Neural progenitor cell (in vitro differentiated cells): ENCODE data around the gene TMEM273. TPM values are rescaled to one million over a fixed set of nuclear protein-coding genes. Genes with fewer than 3 reads are reported as not detected.

ENCODE experiments used
- DNase-seq: peaks from one replicate; pipeline ENCODE4 v3.0.0-alpha.2; 2016; ENCODE audit warnings: low spot score
- H2AFZ ChIP-seq: fragments of 200-600 bp; sonication (generic); replicated peaks from 2 replicates; pipeline ENCODE4 v1.6.1; 2016; ENCODE audit warnings: antibody characterized with exemption
- H3F3A ChIP-seq: fragments of 200-600 bp; sonication (generic); 2 replicates; pipeline ENCODE4 v1.6.1; 2016; ENCODE audit warnings: antibody characterized with exemption, low read depth
- H3K27ac ChIP-seq: fragments of 200-600 bp; sonication (generic); 2 replicates; pipeline ENCODE4 v1.5.1; 2016; ENCODE audit warnings: mild to moderate bottlenecking
- H3K27me3 ChIP-seq: fragments of 200-600 bp; sonication (generic); 2 replicates; pipeline ENCODE4 v1.6.1; 2016; ENCODE audit warnings: mild to moderate bottlenecking, moderate library complexity
- H3K36me3 ChIP-seq: fragments of 200-600 bp; sonication (generic); 2 replicates; pipeline ENCODE4 v1.5.1; 2016
- H3K4me1 ChIP-seq: fragments of 200-600 bp; sonication (generic); 2 replicates; pipeline ENCODE4 v1.6.1; 2016; ENCODE audit warnings: mixed run types
- H3K4me2 ChIP-seq: fragments of 200-600 bp; sonication (generic); 2 replicates; pipeline ENCODE4 v1.6.1; 2016
- H3K4me3 ChIP-seq: fragments of 200-600 bp; sonication (generic); 2 replicates; pipeline ENCODE4 v1.5.1; 2016
- H3K79me2 ChIP-seq: fragments of 200-600 bp; sonication (generic); 2 replicates; pipeline ENCODE4 v1.6.1; 2016; ENCODE audit warnings: low read depth
- H3K9ac ChIP-seq: fragments of 200-600 bp; sonication (generic); 2 replicates; pipeline ENCODE4 v1.6.1; 2016
- H3K9me3 ChIP-seq: fragments of 200-600 bp; sonication (generic); 2 replicates; pipeline ENCODE4 v1.5.1; 2016; ENCODE audit warnings: low read depth
- H4K20me1 ChIP-seq: fragments of 200-600 bp; sonication (generic); 2 replicates; pipeline ENCODE4 v1.6.1; 2016; ENCODE audit warnings: low read depth
- H3K27ac Mint-ChIP-seq: 3 replicates; pipeline ENCODE4 v1.8.0; 2021; ENCODE audit warnings: mixed read lengths
- H3K27me3 Mint-ChIP-seq: 2 replicates; pipeline ENCODE4 v1.8.0; 2022; ENCODE audit warnings: low read depth, mild to moderate bottlenecking, inconsistent platforms, moderate library complexity, mixed read lengths; ENCODE audit not compliant: insufficient read depth
- H3K36me3 Mint-ChIP-seq: 3 replicates; pipeline ENCODE4 v1.8.0; 2021; ENCODE audit warnings: mixed read lengths
- H3K4me1 Mint-ChIP-seq: 3 replicates; pipeline ENCODE4 v1.8.0; 2021; ENCODE audit warnings: mixed read lengths
- H3K4me3 Mint-ChIP-seq: 3 replicates; pipeline ENCODE4 v1.8.0; 2021; ENCODE audit warnings: mild to moderate bottlenecking, moderate library complexity, mixed read lengths
- H3K9me3 Mint-ChIP-seq: 3 replicates; pipeline ENCODE4 v1.8.0; 2020; ENCODE audit warnings: mixed read lengths
- EZH2 ChIP-seq: fragments of 200-600 bp; sonication (generic); IDR thresholded peaks from 2 replicates; pipeline ENCODE4 v1.6.1; 2017; ENCODE audit warnings: antibody characterized with exemption, mild to moderate bottlenecking, moderate library complexity
- EZH2phosphoT487 ChIP-seq: fragments of 200-600 bp; sonication (generic); IDR thresholded peaks from 2 replicates; pipeline ENCODE4 v1.6.1; 2017; ENCODE audit warnings: antibody characterized with exemption
- total RNA-seq: library from RNA; depleted of rRNA; stranded (reverse); fragments of >200 nt; gene quantifications from 2 replicates; pipeline ENCODE4 v1.2.3, GENCODE V29; 2015; ENCODE audit warnings: low replicate concordance
- TF ChIP-seq, protein P1 (sequence below): fragments of 200-600 bp; sonication (generic); IDR thresholded peaks from 2 replicates; pipeline ENCODE4 v1.5.1; 2017; ENCODE audit warnings: antibody characterized with exemption, mild to moderate bottlenecking

Gene TMEM273
- total RNA-seq, 1 donor from 2014 or later, result not detected

GRCh38 chr10:49158915-49159314, 29.3 kb downstream of the TMEM273 start:
- TF ChIP-seq, protein P1, sequence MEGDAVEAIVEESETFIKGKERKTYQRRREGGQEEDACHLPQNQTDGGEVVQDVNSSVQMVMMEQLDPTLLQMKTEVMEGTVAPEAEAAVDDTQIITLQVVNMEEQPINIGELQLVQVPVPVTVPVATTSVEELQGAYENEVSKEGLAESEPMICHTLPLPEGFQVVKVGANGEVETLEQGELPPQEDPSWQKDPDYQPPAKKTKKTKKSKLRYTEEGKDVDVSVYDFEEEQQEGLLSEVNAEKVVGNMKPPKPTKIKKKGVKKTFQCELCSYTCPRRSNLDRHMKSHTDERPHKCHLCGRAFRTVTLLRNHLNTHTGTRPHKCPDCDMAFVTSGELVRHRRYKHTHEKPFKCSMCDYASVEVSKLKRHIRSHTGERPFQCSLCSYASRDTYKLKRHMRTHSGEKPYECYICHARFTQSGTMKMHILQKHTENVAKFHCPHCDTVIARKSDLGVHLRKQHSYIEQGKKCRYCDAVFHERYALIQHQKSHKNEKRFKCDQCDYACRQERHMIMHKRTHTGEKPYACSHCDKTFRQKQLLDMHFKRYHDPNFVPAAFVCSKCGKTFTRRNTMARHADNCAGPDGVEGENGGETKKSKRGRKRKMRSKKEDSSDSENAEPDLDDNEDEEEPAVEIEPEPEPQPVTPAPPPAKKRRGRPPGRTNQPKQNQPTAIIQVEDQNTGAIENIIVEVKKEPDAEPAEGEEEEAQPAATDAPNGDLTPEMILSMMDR, result no peak
- no peak for TF ChIP-seq EZH2phosphoT487
- TF ChIP-seq EZH2, result no peak
- H3K9ac ChIP-seq, result no peak overlapping the region
- H3K27ac Mint-ChIP-seq, result no peak overlapping the region

GRCh38 chr10:49158404-49158803, 29.8 kb downstream of the TMEM273 start:
- Histone ChIP-seq H3K9me3 (peaks cover 4% of the 10 kb centered on the region), H3K9ac (no peak overlapping the region), H3K36me3 (no peaks in the 10 kb centered on the region), H3K4me2 (no peak overlapping the region), H3K27ac (no peak overlapping the region), H3K27me3 (no peaks in the 10 kb centered on the region), H3F3A (no peaks in the 10 kb centered on the region), H2AFZ (no peak overlapping the region), H3K4me1 (no peaks in the 10 kb centered on the region), H3K79me2 (no peaks in the 10 kb centered on the region), H4K20me1 (no peaks in the 10 kb centered on the region), H3K4me3 (no peak overlapping the region)
- Mint-ChIP-seq H3K36me3 (no peaks in the 10 kb centered on the region), H3K27ac (no peak overlapping the region), H3K4me1 (no peaks in the 10 kb centered on the region), H3K4me3 (no peak overlapping the region), H3K9me3 (no peaks in the 10 kb centered on the region), H3K27me3 (peaks cover 4% of the 10 kb centered on the region)
- TF ChIP-seq EZH2, result no peak
- TF ChIP-seq, protein P1, result no peak
- no peak for TF ChIP-seq EZH2phosphoT487
- DNase-seq, result no peak

More at GRCh38 chr10:49158915-49159314, 29.3 kb downstream of the TMEM273 start:
- no peaks in the 10 kb centered on the region for H3K36me3 Mint-ChIP-seq
- H3K4me3 Mint-ChIP-seq, result no peak overlapping the region
- Histone ChIP-seq H3K36me3 (no peaks in the 10 kb centered on the region), H3K4me2 (no peak overlapping the region), H3K79me2 (no peaks in the 10 kb centered on the region), H3F3A (no peaks in the 10 kb centered on the region), H3K9me3 (peaks cover 4% of the 10 kb centered on the region), H3K27ac (no peak overlapping the region), H3K27me3 (no peaks in the 10 kb centered on the region), H4K20me1 (no peaks in the 10 kb centered on the region), H2AFZ (no peak overlapping the region), H3K4me1 (no peaks in the 10 kb centered on the region), H3K4me3 (no peak overlapping the region)
- H3K9me3 Mint-ChIP-seq, result no peaks in the 10 kb centered on the region
- H3K27me3 Mint-ChIP-seq, result peaks cover 4% of the 10 kb centered on the region
- DNase-seq, result no peak
- no peaks in the 10 kb centered on the region for H3K4me1 Mint-ChIP-seq

DNA sequence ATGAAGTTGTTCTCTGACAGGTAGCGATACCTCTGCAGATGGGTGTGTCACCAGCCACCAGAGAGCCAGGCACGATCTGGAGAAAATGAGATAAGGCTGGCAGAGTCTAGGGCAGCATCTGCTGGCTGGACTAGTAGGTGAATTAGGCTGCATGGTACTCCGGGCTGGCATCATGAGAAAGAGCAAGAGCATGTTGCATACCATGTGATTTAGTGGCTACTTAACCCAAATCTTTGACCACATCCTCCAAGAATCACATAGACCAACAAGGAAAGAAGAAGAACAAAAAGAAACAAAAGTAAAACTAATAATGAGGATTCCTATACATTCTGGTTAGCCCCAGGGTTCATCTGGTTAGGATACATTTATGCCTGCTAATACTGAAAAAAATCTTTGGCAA, 31.0 kb downstream of the TMEM273 start:
- Mint-ChIP-seq H3K4me3 (no peak overlapping the region), H3K9me3 (no peaks in the 10 kb centered on the region), H3K4me1 (no peaks in the 10 kb centered on the region), H3K27ac (no peak overlapping the region), H3K27me3 (peaks cover 2% of the 10 kb centered on the region), H3K36me3 (no peaks in the 10 kb centered on the region)
- Histone ChIP-seq H3F3A (no peaks in the 10 kb centered on the region), H4K20me1 (no peaks in the 10 kb centered on the region), H3K4me3 (no peak overlapping the region), H3K27ac (no peak overlapping the region), H3K9ac (no peak overlapping the region), H3K36me3 (no peaks in the 10 kb centered on the region), H2AFZ (no peak overlapping the region), H3K27me3 (no peaks in the 10 kb centered on the region), H3K4me1 (no peaks in the 10 kb centered on the region), H3K79me2 (no peaks in the 10 kb centered on the region), H3K9me3 (peaks cover 4% of the 10 kb centered on the region), H3K4me2 (no peak overlapping the region)
- TF ChIP-seq EZH2phosphoT487, result no peak
- TF ChIP-seq EZH2, result no peak
- TF ChIP-seq, protein P1, result no peak
- no peak for DNase-seq

DNA sequence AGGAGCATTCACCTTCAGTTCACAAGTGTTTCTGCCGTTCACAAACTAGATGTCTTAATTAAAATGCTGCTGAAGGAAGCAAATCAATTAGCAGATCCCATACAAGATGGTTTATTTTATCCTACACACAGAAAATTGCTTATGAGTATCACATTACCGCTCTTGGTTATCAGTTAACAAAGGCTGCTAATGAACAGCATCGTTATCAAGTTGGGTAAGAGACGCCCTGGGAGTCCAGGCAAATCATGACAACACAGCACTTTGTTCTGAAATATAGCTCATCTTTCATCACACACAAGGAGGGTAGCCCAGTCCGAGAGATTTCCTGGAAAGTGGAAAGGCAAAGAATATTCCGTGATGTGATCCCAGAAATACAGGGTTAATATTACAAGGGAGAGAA, 33.5 kb downstream of the TMEM273 start:
- H2AFZ ChIP-seq, result no peak overlapping the region
- no peaks in the 10 kb centered on the region for H3K36me3 ChIP-seq
- no peak overlapping the region for H3K9ac ChIP-seq
- Mint-ChIP-seq H3K27ac (no peak overlapping the region), H3K4me1 (no peaks in the 10 kb centered on the region), H3K27me3 (peaks cover 5% of the 10 kb centered on the region), H3K9me3 (no peaks in the 10 kb centered on the region), H3K4me3 (no peak overlapping the region), H3K36me3 (no peaks in the 10 kb centered on the region)
- H3K79me2 ChIP-seq, result no peaks in the 10 kb centered on the region
- H4K20me1 ChIP-seq, result no peaks in the 10 kb centered on the region
- TF ChIP-seq EZH2 (no peak), EZH2phosphoT487 (no peak)
- TF ChIP-seq, protein P1, result no peak
- peaks cover 4% of the 10 kb centered on the region for H3K9me3 ChIP-seq
- no peaks in the 10 kb centered on the region for H3K4me1 ChIP-seq
- no peak overlapping the region for H3K4me2 ChIP-seq
- H3K27ac ChIP-seq, result no peak overlapping the region
- no peak overlapping the region for H3K4me3 ChIP-seq
- DNase-seq, result no peak
- H3F3A ChIP-seq, result no peaks in the 10 kb centered on the region
- H3K27me3 ChIP-seq, result no peaks in the 10 kb centered on the region
